ENCODE results near the gene HOXD10. TPM values are rescaled to one million over a fixed set of nuclear protein-coding genes. Genes with fewer than 3 reads are reported as not detected.

HOXD10 gene
- total RNA-seq, 1 donor from 2014 or later: not detected

- Mint-ChIP-seq H3K4me1 (ENCODE audit: unreplicated experiment) (peaks cover 16% of the 10 kb centered on the region), H3K27ac (ENCODE audit: unreplicated experiment) (no peak overlapping the region), H3K27me3 (ENCODE audit: unreplicated experiment) (peaks cover 23% of the 10 kb centered on the region), H3K36me3 (ENCODE audit: low read depth, unreplicated experiment) (no peaks in the 10 kb centered on the region), H3K9me3 (ENCODE audit: unreplicated experiment) (no peaks in the 10 kb centered on the region), H3K4me3 (ENCODE audit: unreplicated experiment) (no peak overlapping the region)
- no peak for DNase-seq (ENCODE audit: low spot score)
- TF ChIP-seq, protein P1, sequence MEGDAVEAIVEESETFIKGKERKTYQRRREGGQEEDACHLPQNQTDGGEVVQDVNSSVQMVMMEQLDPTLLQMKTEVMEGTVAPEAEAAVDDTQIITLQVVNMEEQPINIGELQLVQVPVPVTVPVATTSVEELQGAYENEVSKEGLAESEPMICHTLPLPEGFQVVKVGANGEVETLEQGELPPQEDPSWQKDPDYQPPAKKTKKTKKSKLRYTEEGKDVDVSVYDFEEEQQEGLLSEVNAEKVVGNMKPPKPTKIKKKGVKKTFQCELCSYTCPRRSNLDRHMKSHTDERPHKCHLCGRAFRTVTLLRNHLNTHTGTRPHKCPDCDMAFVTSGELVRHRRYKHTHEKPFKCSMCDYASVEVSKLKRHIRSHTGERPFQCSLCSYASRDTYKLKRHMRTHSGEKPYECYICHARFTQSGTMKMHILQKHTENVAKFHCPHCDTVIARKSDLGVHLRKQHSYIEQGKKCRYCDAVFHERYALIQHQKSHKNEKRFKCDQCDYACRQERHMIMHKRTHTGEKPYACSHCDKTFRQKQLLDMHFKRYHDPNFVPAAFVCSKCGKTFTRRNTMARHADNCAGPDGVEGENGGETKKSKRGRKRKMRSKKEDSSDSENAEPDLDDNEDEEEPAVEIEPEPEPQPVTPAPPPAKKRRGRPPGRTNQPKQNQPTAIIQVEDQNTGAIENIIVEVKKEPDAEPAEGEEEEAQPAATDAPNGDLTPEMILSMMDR (IDR thresholded peaks at IDR 0.05; ENCODE audit: unreplicated experiment): no peak
Measured at GRCh38 chr2:176072292-176072669, 44.3 kb upstream of the HOXD10 start.

DNA sequence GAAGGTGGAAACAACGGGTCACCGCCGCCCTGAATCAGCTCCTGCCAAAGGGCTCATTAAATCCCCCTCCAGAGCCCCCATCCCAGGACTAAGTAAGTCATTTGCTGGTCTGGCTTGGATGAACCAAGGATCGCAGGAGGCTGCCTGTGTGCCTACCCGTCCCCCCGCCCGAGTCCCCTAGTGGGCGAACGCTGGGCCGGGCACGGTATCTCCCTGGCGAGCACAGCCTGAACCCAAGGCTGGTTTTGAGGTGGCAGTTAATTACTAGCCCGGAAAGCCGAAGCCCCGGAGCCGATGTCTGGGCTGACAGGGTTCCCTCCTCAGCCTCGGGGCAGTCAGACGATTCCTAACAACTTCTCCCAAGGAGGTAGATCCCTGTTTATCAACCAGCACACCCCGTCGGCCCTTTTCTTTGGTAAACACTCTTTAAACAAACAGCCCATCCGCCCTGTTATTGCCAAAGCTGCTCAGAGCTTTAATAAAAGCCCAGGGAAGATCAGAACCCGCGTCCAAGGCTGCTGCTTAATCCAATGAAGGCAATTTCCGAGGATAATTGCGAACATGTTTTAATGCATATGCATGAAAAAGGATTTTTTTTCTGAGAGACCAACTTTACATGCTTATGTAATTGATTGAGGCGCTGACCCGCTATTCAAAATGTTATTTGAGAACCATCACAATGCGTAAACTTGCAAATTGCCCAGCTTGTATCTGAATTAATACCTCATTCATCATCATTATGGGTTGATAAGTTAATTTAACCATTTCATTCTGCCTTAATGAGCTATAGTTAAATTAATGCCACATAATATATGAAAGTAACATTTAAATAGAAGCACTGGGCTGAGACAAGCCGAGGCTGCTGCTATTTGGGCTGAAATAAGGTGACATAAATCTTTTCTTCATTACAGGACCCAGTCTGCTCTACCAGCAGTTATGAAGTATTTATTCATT is 43.4 kb upstream of the HOXD10 start:
- H3K36me3 Mint-ChIP-seq (ENCODE audit: low read depth, unreplicated experiment): no peaks in the 10 kb centered on the region
- H3K9me3 Mint-ChIP-seq (ENCODE audit: unreplicated experiment): no peaks in the 10 kb centered on the region
- peak; percentile 20 for DNase-seq (ENCODE audit: low spot score)
- H3K27me3 Mint-ChIP-seq (ENCODE audit: unreplicated experiment): peaks cover 23% of the 10 kb centered on the region
- peaks cover 13% of the 10 kb centered on the region for H3K4me1 Mint-ChIP-seq (ENCODE audit: unreplicated experiment)
- TF ChIP-seq, protein P1 (IDR thresholded peaks at IDR 0.05; ENCODE audit: unreplicated experiment): no peak
- no peak overlapping the region for H3K27ac Mint-ChIP-seq (ENCODE audit: unreplicated experiment)
- no peak overlapping the region for H3K4me3 Mint-ChIP-seq (ENCODE audit: unreplicated experiment)

GRCh38 chr2:176074919-176075425 is 41.6 kb upstream of the HOXD10 start:
- no peak for DNase-seq (ENCODE audit: low spot score)
- H3K9me3 Mint-ChIP-seq (ENCODE audit: unreplicated experiment): no peaks in the 10 kb centered on the region
- TF ChIP-seq, protein P1 (IDR thresholded peaks at IDR 0.05; ENCODE audit: unreplicated experiment): no peak
- H3K27me3 Mint-ChIP-seq (ENCODE audit: unreplicated experiment): peaks cover 32% of the 10 kb centered on the region
- H3K27ac Mint-ChIP-seq (ENCODE audit: unreplicated experiment): no peak overlapping the region
- no peaks in the 10 kb centered on the region for H3K36me3 Mint-ChIP-seq (ENCODE audit: low read depth, unreplicated experiment)
- H3K4me3 Mint-ChIP-seq (ENCODE audit: unreplicated experiment): no peak overlapping the region
- peaks cover 15% of the 10 kb centered on the region for H3K4me1 Mint-ChIP-seq (ENCODE audit: unreplicated experiment)

DNA sequence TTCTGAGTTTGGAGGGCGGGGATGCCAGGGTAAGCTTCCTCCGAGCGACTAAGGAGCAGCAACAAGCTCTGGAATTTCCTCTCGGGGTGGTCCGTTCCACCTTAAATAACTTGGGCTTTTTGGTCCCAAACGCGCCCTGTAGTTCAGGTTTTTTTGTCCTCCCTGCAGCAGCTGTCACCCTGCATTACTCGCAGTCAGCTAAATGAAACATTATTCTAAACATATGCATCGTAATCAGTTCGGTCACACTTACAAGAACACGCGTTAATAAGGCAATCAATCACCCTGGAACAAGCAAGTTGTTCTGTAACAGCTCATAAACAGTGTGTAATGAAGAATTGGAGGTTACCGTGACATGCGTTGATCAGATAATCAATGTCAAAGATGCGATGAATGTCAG is 41.1 kb upstream of the HOXD10 start:
- TF ChIP-seq, protein P1 (IDR thresholded peaks at IDR 0.05; ENCODE audit: unreplicated experiment): no peak
- Mint-ChIP-seq H3K9me3 (ENCODE audit: unreplicated experiment) (no peaks in the 10 kb centered on the region), H3K4me1 (ENCODE audit: unreplicated experiment) (peaks cover 15% of the 10 kb centered on the region), H3K27me3 (ENCODE audit: unreplicated experiment) (peaks cover 27% of the 10 kb centered on the region), H3K36me3 (ENCODE audit: low read depth, unreplicated experiment) (no peaks in the 10 kb centered on the region), H3K27ac (ENCODE audit: unreplicated experiment) (no peak overlapping the region), H3K4me3 (ENCODE audit: unreplicated experiment) (peak overlapping the region; percentile 68)
- peak; percentile 40 for DNase-seq (ENCODE audit: low spot score)

- peaks cover 26% of the 10 kb centered on the region for H3K27me3 Mint-ChIP-seq (ENCODE audit: unreplicated experiment)
- peaks cover 18% of the 10 kb centered on the region for H3K4me1 Mint-ChIP-seq (ENCODE audit: unreplicated experiment)
- no peak overlapping the region for H3K27ac Mint-ChIP-seq (ENCODE audit: unreplicated experiment)
- no peak overlapping the region for H3K4me3 Mint-ChIP-seq (ENCODE audit: unreplicated experiment)
- DNase-seq (ENCODE audit: low spot score): no peak
- TF ChIP-seq, protein P1 (IDR thresholded peaks at IDR 0.05; ENCODE audit: unreplicated experiment): no peak
- H3K9me3 Mint-ChIP-seq (ENCODE audit: unreplicated experiment): no peaks in the 10 kb centered on the region
- H3K36me3 Mint-ChIP-seq (ENCODE audit: low read depth, unreplicated experiment): no peaks in the 10 kb centered on the region
Measured at GRCh38 chr2:176076063-176076462, 40.5 kb upstream of the HOXD10 start.
